Measurements from ENCODE around the gene LRRC8E.

Gene LRRC8E

GRCh38 chr19:7917267-7918061 lies 29.2 kb downstream of the LRRC8E start:
- TF ChIP-seq SIN3A (IDR thresholded peaks at IDR 0.05; ENCODE audit: borderline replicate concordance, insufficient read depth, low read length) (no peak), TAF1 (IDR thresholded peaks at IDR 0.05; ENCODE audit: borderline replicate concordance, insufficient read depth, low read length) (no peak), FOXP2 (optimal IDR thresholded peaks at IDR 0.05; ENCODE audit: borderline replicate concordance, extremely low read depth, extremely low read length, insufficient read depth) (no peak), POLR2AphosphoS5 (IDR thresholded peaks at IDR 0.05; ENCODE audit: low read depth, low read length) (no peak), REST (IDR thresholded peaks at IDR 0.05; ENCODE audit: insufficient read depth in 1 of 2, low read depth in 2 of 2, low read length in 2 of 2) (no peak)

- TF ChIP-seq POLR2AphosphoS5 (IDR thresholded peaks at IDR 0.05; ENCODE audit: low read depth, low read length) (peak; percentile 34; the same call in 1 of the 2 replicates), TAF1 (IDR thresholded peaks at IDR 0.05; ENCODE audit: borderline replicate concordance, insufficient read depth, low read length) (no peak)
Observed at GRCh38 chr19:7918615-7919421, 30.5 kb downstream of the LRRC8E start.

GRCh38 chr19:7919610-7920518 lies 31.6 kb downstream of the LRRC8E start, which contains the start of gene SNAPC2:
TSS of gene SNAPC2 (plus strand) at chr19:7920338. CDS start at chr19:7920367, 29 bp downstream.
- TF ChIP-seq POLR2AphosphoS5 (IDR thresholded peaks at IDR 0.05; ENCODE audit: low read depth, low read length) (peak; percentile 91), FOXP2 (optimal IDR thresholded peaks at IDR 0.05; ENCODE audit: borderline replicate concordance, extremely low read depth, extremely low read length, insufficient read depth) (no peak), SIN3A (IDR thresholded peaks at IDR 0.05; ENCODE audit: borderline replicate concordance, insufficient read depth, low read length) (peak; percentile 25; the same call in 1 of the 2 replicates), TAF1 (IDR thresholded peaks at IDR 0.05; ENCODE audit: borderline replicate concordance, insufficient read depth, low read length) (peak; percentile 81), REST (IDR thresholded peaks at IDR 0.05; ENCODE audit: insufficient read depth in 1 of 2, low read depth in 2 of 2, low read length in 2 of 2) (peak in 1 of 2 experiments; percentile 29; a peak in 1 of 4 replicates)

- TF ChIP-seq SIN3A (IDR thresholded peaks at IDR 0.05; ENCODE audit: borderline replicate concordance, insufficient read depth, low read length), result peak; percentile 85; the same call in 1 of the 2 replicates
- peak in 1 of 2 experiments; percentile 50; a peak in 2 of 4 replicates for TF ChIP-seq REST (IDR thresholded peaks at IDR 0.05; ENCODE audit: insufficient read depth in 1 of 2, low read depth in 2 of 2, low read length in 2 of 2)
- TF ChIP-seq FOXP2 (optimal IDR thresholded peaks at IDR 0.05; ENCODE audit: borderline replicate concordance, extremely low read depth, extremely low read length, insufficient read depth), result no peak
- TF ChIP-seq POLR2AphosphoS5 (IDR thresholded peaks at IDR 0.05; ENCODE audit: low read depth, low read length), result peak; percentile 75; the same call in 1 of the 2 replicates
- peak; percentile 92 for TF ChIP-seq TAF1 (IDR thresholded peaks at IDR 0.05; ENCODE audit: borderline replicate concordance, insufficient read depth, low read length)
Observed at GRCh38 chr19:7920519-7921301, 32.4 kb downstream of the LRRC8E start.

Measured in PFSK-1 (cell line).